Measurements from ENCODE around the gene SHISA8.

SHISA8 gene

DNA sequence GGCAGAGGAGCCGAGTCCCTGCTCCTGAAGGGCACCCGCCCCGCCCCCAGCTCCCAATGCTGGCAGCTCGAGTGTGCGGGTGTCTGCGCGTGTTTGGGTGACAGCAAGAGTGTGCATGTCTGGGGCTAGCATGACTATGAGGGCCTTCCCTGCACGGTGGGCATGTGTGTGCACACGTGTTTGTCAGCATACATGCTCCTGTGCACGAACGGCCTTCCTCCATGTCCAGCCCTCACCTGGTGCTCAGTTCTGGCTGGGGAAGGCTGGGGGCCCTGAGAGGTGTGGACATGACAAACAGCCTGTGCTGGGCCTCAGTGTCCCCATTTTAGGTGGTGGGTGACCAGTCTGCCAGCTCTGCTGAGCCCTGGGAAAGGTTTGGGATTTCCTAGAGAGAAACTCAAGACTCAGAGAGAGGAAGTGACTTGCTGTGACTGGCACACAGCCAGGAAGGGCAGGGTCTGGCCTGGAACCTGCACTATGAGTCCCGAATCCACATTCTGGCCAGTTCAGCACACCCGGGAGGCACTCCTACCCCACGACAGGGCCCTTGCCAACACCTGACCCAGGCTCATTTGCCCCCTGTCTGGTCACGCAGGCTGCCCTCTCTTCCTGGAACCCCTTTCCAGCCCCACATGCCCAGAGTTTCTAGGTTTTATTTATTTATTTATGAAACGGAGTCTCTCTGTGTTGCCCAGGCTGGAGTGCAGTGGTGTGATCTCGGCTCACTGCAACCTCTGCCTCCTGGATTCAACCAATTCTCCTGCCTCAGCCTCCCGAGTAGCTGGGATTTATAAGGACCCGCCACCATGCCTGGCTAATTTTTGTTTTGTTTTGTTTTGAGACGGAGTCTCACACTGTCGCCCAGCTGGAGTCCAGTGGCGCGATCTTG, 3.3 kb upstream of the SHISA8 start:
- Histone ChIP-seq H3K9me3 (no peaks in the 10 kb centered on the region), H3K27me3 (peaks cover 0 to 81% of the 10 kb centered on the region in 2 donors), H3K27ac (no peak overlapping the region), H3K36me3 (no peaks in the 10 kb centered on the region), H3K4me1 (peaks cover 0 to 46% (median 31%) of the 10 kb centered on the region in 4 donors), H3K4me3 (no peak overlapping the region)
- peak in 1 of 2 donors; percentile 49 for DNase-seq
- intact Hi-C loops (cut with DNase I; ENCODE audit: low total_unique reads): no loop called here
- TF ChIP-seq, protein P1, sequence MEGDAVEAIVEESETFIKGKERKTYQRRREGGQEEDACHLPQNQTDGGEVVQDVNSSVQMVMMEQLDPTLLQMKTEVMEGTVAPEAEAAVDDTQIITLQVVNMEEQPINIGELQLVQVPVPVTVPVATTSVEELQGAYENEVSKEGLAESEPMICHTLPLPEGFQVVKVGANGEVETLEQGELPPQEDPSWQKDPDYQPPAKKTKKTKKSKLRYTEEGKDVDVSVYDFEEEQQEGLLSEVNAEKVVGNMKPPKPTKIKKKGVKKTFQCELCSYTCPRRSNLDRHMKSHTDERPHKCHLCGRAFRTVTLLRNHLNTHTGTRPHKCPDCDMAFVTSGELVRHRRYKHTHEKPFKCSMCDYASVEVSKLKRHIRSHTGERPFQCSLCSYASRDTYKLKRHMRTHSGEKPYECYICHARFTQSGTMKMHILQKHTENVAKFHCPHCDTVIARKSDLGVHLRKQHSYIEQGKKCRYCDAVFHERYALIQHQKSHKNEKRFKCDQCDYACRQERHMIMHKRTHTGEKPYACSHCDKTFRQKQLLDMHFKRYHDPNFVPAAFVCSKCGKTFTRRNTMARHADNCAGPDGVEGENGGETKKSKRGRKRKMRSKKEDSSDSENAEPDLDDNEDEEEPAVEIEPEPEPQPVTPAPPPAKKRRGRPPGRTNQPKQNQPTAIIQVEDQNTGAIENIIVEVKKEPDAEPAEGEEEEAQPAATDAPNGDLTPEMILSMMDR (IDR thresholded peaks at IDR 0.05): no peak

GRCh38 chr22:41917375-41917902, 2.6 kb upstream of the SHISA8 start:
- DNase-seq: no peak
- no peaks in the 10 kb centered on the region for H3K9me3 ChIP-seq
- no peaks in the 10 kb centered on the region for H3K36me3 ChIP-seq
- TF ChIP-seq, protein P1 (IDR thresholded peaks at IDR 0.05): no peak
- intact Hi-C loops (cut with DNase I; ENCODE audit: low total_unique reads): no loop called here
- H3K27me3 ChIP-seq: peaks cover 0 to 84% of the 10 kb centered on the region in 2 donors
- H3K4me1 ChIP-seq: peaks cover 0 to 46% (median 31%) of the 10 kb centered on the region in 4 donors
- H3K4me3 ChIP-seq: no peak overlapping the region
- no peak overlapping the region for H3K27ac ChIP-seq

GRCh38 chr22:41916745-41917358, 2.0 kb upstream of the SHISA8 start:
- H3K36me3 ChIP-seq: no peaks in the 10 kb centered on the region
- TF ChIP-seq, protein P1 (IDR thresholded peaks at IDR 0.05): no peak
- peaks cover 0 to 90% of the 10 kb centered on the region in 2 donors for H3K27me3 ChIP-seq
- H3K4me3 ChIP-seq: no peak overlapping the region
- intact Hi-C loops (cut with DNase I; ENCODE audit: low total_unique reads): no loop called here
- peaks cover 0 to 46% (median 31%) of the 10 kb centered on the region in 4 donors for H3K4me1 ChIP-seq
- H3K27ac ChIP-seq: no peak overlapping the region
- DNase-seq: no peak
- H3K9me3 ChIP-seq: no peaks in the 10 kb centered on the region

DNA sequence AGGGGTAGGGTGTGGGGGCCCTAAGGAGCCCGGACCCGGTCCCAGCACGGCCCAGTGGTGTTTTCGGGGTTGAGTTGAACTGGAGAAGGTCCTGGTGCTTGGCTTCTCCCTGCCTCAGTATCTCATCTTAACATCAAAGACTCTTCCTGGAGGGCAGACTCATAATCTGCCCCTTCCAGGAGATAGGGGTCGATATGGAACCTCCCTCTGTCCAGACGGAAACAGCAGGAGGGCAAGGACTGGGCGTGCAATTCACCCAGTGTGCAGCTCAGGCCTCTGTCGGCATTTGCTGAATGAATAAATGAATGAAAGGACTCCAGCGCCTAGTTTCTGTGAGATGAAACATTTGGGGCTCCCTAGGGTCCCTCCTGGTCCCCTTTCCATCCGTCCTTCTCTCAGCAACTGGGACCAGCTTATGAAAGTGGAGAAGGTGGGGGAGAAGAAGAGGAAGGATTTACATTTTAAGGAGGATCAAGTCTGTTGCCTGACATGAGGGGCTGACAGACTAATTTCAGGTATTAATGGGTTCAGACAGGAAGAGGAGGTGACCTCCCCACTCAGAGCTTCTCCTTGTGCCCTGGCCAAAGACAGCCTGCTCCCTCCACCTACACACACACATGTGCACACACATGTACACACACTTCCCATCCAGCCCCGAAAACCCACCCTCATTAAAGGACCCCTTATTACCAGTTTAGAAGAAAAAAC, 1.1 kb upstream of the SHISA8 start:
- intact Hi-C loops (cut with DNase I; ENCODE audit: low total_unique reads): no loop called here
- Histone ChIP-seq H3K9me3 (no peaks in the 10 kb centered on the region), H3K27me3 (peaks cover 0 to 99% of the 10 kb centered on the region in 2 donors), H3K36me3 (no peaks in the 10 kb centered on the region), H3K4me3 (no peak overlapping the region), H3K27ac (no peak overlapping the region), H3K4me1 (peaks cover 0 to 50% (median 38%) of the 10 kb centered on the region in 4 donors)
- TF ChIP-seq, protein P1 (IDR thresholded peaks at IDR 0.05): no peak
- no peak for DNase-seq

- H3K9me3 ChIP-seq: no peaks in the 10 kb centered on the region
- no peak for DNase-seq
- peaks cover 0 to 55% (median 44%) of the 10 kb centered on the region in 4 donors for H3K4me1 ChIP-seq
- intact Hi-C loops (cut with DNase I; ENCODE audit: low total_unique reads): no loop called here
- H3K27me3 ChIP-seq: peaks cover 8 to 99% of the 10 kb centered on the region in 2 donors
- H3K27ac ChIP-seq: no peak overlapping the region
- H3K36me3 ChIP-seq: no peaks in the 10 kb centered on the region
- peak overlapping the region; percentile 31 to 48 for H3K4me3 ChIP-seq
- TF ChIP-seq, protein P1 (IDR thresholded peaks at IDR 0.05): no peak
Observed at GRCh38 chr22:41914611-41915034, 251 bp downstream of the SHISA8 start.

All from tibial artery (tissue), 4 donors.